ENCODE measurements around the gene NTF4. TPM values are rescaled to one million over a fixed set of nuclear protein-coding genes. Genes with fewer than 3 reads are reported as not detected.

The NTF4 gene
- total RNA-seq, 3 donors from 2014 or later = not detected

- intact Hi-C loops (cut with DNase I, micrococcal nuclease) = no loop called here
- TF ChIP-seq CTCF (IDR thresholded peaks at IDR 0.05) = no peak
- Histone ChIP-seq H3K36me3 (ENCODE audit: low read depth) (peaks cover 3% of the 10 kb centered on the region), H3K4me3 (no peak overlapping the region), H3K9me3 (no peaks in the 10 kb centered on the region), H3K4me1 (ENCODE audit: low read depth) (no peaks in the 10 kb centered on the region)
- no peak for ATAC-seq
- DNase-seq = no peak
These were observed 38.9 kb upstream of the NTF4 start for GRCh38 chr19:49103331-49104085.

- intact Hi-C loops (cut with DNase I, micrococcal nuclease) = no loop called here
- no peaks in the 10 kb centered on the region for H3K4me1 ChIP-seq (ENCODE audit: low read depth)
- TF ChIP-seq CTCF (IDR thresholded peaks at IDR 0.05) = no peak
- H3K9me3 ChIP-seq = no peaks in the 10 kb centered on the region
- peaks cover 3% of the 10 kb centered on the region for H3K36me3 ChIP-seq (ENCODE audit: low read depth)
- DNase-seq = no peak
- ATAC-seq = no peak
- H3K4me3 ChIP-seq = no peak overlapping the region
These were observed 37.7 kb upstream of the NTF4 start for GRCh38 chr19:49102303-49102702.

GRCh38 chr19:49101160-49101559 lies 36.5 kb upstream of the NTF4 start:
- intact Hi-C loops (cut with DNase I, micrococcal nuclease) = no loop called here
- no peak for TF ChIP-seq CTCF (IDR thresholded peaks at IDR 0.05)
- H3K36me3 ChIP-seq (ENCODE audit: low read depth) = peaks cover 3% of the 10 kb centered on the region
- no peak for DNase-seq
- H3K4me3 ChIP-seq = no peak overlapping the region
- ATAC-seq = no peak
- H3K4me1 ChIP-seq (ENCODE audit: low read depth) = no peaks in the 10 kb centered on the region
- no peaks in the 10 kb centered on the region for H3K9me3 ChIP-seq

GRCh38 chr19:49098795-49099194 lies 34.2 kb upstream of the NTF4 start:
- peaks cover 3% of the 10 kb centered on the region for H3K36me3 ChIP-seq (ENCODE audit: low read depth)
- H3K4me1 ChIP-seq (ENCODE audit: low read depth) = no peaks in the 10 kb centered on the region
- ATAC-seq = no peak
- intact Hi-C loops (cut with DNase I, micrococcal nuclease) = loop anchor here (5.0 to 10.0 kb wide), 3 partner anchors 46 to 109 kb away; no protein-coding TSS in a partner anchor
- no peak overlapping the region for H3K4me3 ChIP-seq
- no peak for DNase-seq
- no peak for TF ChIP-seq CTCF (IDR thresholded peaks at IDR 0.05)
- H3K9me3 ChIP-seq = no peaks in the 10 kb centered on the region

GRCh38 chr19:49097453-49098288 lies 33.1 kb upstream of the NTF4 start:
- DNase-seq = peak in 2 of 3 donors; percentile 74 to 75
- H3K9me3 ChIP-seq = no peaks in the 10 kb centered on the region
- peak; percentile 96 for ATAC-seq
- peak; percentile 97 for TF ChIP-seq CTCF (IDR thresholded peaks at IDR 0.05)
- no peak overlapping the region for H3K4me3 ChIP-seq
- peaks cover 3% of the 10 kb centered on the region for H3K36me3 ChIP-seq (ENCODE audit: low read depth)
- no peaks in the 10 kb centered on the region for H3K4me1 ChIP-seq (ENCODE audit: low read depth)
- intact Hi-C loops (cut with DNase I, micrococcal nuclease) = loop anchor here (5.0 to 10.0 kb wide), 3 partner anchors 47 to 110 kb away; no protein-coding TSS in a partner anchor

Measured in mucosa of descending colon (tissue), 3 donors.